Measurements from ENCODE around the gene HNRNPAB.
A peak's percentile ranks its signal among the peaks of the same experiment; 100 is the strongest.
"Not testable (repeated sequence)": the region's sequence is repeated elsewhere in the genome, so short reads cannot be mapped to it uniquely, and the experiment has no call there.

Gene HNRNPAB

DNA sequence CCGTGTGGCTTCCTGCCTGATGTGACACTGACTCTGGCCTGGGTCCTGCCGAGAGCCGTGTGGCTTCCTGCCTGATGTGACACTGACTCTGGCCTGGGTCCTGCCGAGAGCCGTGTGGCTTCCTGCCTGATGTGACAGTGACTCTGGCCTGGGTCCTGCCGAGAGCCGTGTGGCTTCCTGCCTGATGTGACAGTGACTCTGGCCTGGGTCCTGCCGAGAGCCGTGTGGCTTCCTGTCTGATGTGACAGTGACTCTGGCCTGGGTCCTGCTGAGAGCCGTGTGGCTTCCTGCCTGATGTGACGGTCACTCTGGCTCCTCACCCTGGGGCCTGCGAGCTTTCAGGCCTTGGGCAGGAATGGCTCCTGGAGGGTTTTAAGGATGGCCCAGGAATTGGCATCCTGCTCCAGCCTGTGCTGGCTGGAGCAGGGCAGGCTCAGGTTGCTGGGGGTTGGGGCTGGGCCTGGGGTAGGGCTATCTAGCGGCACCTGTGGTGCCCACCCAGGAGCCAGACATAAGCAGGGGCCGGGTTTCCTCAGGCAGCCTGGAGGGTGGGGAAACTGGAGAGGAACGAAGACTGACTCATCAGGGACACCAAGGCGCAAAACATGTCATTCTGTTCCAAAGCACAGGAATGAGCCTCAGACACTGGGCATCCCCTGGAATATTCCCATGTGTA, 35.4 kb downstream of the HNRNPAB start:
- H3K4me1 Mint-ChIP-seq, result peaks cover 74% of the 10 kb centered on the region
- H3K9me3 Mint-ChIP-seq, H3K27me3 Mint-ChIP-seq: not testable (repeated sequence)
- ATAC-seq (peak; percentile 11), DNase-seq (peak; percentile 40 to 66)
- H3K27ac Mint-ChIP-seq, result peak overlapping the region; percentile 96 to 99
- H3K4me3 Mint-ChIP-seq, result peak overlapping the region; percentile 86 to 92

DNA sequence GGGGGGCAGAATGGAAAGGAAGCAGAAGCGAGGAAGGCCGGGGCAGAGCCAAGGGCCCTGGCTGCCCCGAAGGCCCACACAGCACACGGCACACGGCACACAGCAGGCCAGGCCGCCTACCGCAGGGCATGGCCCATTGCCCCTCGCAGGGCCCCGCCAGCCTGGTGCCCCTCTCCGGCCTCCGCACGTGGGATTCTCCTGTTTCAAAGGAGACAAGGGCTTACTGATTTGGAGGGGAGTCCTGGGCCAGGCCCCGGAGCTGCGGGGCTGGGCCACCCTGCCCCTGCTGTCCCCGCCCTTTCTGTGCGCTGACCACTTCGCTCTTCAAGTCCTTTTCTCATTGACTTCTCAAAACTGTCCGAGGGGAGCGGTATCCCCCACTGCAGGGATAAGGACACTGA, 36.0 kb downstream of the HNRNPAB start:
- Mint-ChIP-seq H3K4me1 (peaks cover 69% of the 10 kb centered on the region), H3K27me3 (no peaks in the 10 kb centered on the region), H3K4me3 (peak overlapping the region; percentile 86 to 92), H3K27ac (peak overlapping the region; percentile 96 to 99), H3K9me3 (no peaks in the 10 kb centered on the region)
- DNase-seq (peak in 1 of 2 donors; percentile 30), ATAC-seq (no peak)

DNA sequence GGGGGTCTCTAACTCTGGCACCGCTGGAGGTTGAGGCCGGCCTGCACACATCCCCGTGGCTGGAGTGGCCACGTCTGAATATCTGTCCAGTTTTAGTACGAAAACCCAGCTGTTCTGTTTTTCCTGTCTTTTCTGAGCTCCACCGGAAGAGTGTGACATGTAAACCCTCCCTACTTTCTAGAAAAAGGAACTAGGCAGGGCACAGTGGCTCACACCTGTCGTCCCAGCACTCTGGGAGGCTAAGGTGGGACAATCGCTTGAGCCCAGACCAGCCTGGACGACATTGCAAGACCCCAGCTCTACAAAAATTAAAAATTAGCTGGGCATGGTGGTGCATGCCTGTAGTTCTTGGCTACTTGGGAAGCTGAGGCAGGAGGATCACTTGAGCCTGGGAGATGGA, 36.4 kb downstream of the HNRNPAB start:
- peaks cover 66% of the 10 kb centered on the region for H3K4me1 Mint-ChIP-seq

DNA sequence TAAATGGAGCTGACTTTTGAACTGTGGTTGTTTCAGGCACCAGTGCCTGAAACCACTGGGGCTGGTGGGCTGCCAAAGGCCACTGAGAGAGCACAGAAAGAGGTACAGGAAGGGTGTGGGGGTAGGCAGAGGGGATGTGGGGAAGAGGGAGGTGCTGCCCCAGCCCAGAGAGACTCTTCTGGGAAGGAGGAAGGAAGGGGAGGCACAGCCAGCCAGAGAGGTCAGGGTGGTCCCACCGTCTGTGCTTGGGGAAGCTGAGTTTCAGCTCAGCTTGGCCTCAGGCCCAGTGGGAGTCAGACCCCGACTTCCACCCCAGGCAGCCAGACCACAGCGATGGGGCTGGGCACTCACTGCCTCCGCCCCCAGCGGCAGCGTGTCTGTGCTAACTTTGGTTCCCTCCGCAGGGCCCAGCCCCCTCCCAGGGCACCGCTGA, 36.9 kb downstream of the HNRNPAB start:
- peak overlapping the region; percentile 86 to 89 for H3K4me3 Mint-ChIP-seq
- peaks cover 62% of the 10 kb centered on the region for H3K4me1 Mint-ChIP-seq
- H3K9me3 Mint-ChIP-seq, result no peaks in the 10 kb centered on the region
- peak overlapping the region; percentile 95 to 96 for H3K27ac Mint-ChIP-seq
- ATAC-seq (peak; percentile 65), DNase-seq (peak; percentile 40 to 69)
- H3K27me3 Mint-ChIP-seq, result no peaks in the 10 kb centered on the region

More for the DNA sequence above, 36.4 kb downstream of the HNRNPAB start:
- DNase-seq (no peak), ATAC-seq (peak; percentile 8)
- H3K9me3 Mint-ChIP-seq, result no peaks in the 10 kb centered on the region
- H3K27me3 Mint-ChIP-seq, result no peaks in the 10 kb centered on the region
- H3K4me3 Mint-ChIP-seq, result peak overlapping the region; percentile 86 to 89
- peak overlapping the region; percentile 95 to 96 for H3K27ac Mint-ChIP-seq

DNA sequence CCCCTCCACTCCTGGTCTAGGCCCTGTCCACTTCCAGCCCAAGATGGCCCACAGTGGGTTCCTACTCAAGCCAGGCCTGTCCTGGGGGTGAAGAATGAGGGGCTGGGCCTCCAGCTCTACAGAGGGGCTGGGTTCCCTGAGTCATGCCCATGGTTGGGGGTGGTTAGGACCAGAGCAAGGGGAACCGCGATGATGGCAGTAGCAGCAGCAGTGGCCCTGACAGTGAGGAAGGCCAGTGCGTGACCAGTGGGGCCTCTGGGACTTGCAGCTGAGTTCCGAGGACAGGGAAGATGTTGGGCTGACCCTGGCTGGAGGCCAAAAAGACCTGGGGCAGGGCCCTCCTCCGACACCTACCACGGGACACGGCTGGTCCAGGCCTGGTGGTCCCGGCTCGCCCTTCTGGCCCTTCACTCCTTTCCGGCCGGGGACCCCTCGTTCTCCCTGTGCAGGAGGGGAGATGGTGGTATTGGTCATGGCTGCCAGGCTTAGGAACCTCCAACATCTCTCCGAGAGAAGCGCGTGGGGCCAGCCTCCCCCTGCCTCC, 37.4 kb downstream of the HNRNPAB start:
- Mint-ChIP-seq H3K27me3 (no peaks in the 10 kb centered on the region), H3K27ac (peak overlapping the region in 1 of 2 donors; percentile 95), H3K9me3 (no peaks in the 10 kb centered on the region), H3K4me1 (peaks cover 60% of the 10 kb centered on the region), H3K4me3 (peak overlapping the region; percentile 86 to 89)
- ATAC-seq, result peak; percentile 15
- DNase-seq, result peak in 1 of 2 donors; percentile 32

DNA sequence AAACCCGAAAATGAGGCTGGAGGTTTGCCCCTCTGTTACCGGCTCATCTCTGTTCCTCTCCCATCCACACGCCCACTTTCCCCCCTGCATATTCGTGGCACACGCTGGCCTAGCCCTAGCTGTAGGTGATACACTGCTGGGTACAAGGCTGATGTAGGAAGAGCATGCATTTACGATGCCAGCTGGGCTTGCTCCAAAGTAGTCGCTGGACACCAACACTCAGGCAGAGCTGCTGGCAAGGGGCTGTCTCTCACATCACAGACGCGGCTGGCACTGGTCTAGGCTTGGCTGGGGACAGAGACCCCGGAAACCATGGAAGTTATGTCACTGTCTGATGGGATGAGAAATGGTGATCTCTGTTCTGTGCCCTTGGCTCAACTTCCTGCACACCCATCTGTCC, 38.1 kb downstream of the HNRNPAB start:
- ATAC-seq (no peak), DNase-seq (no peak)
- Mint-ChIP-seq H3K27ac (peak overlapping the region in 1 of 2 donors; percentile 26), H3K27me3 (no peaks in the 10 kb centered on the region), H3K4me1 (peaks cover 60% of the 10 kb centered on the region), H3K4me3 (peak overlapping the region; percentile 13 to 65), H3K9me3 (no peaks in the 10 kb centered on the region)

DNA sequence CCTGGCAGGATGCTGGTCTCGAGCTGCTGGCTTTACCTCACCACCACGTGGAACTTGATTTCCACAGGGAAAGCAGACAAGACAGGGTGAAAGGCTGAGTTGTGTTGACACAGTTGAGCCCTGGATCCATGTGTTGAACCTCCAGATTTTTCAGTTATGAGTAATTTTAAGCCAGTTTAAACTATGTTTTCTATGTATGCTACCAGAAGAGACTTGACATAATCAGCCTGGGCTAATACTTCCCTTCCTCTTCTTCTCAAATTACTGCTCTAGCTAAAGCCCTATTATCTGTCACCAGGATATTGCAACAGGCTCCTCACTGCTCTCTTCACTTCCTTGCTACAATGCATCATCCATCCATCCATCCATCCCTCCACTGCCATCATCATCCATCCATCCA, 40.2 kb downstream of the HNRNPAB start:
- Mint-ChIP-seq H3K4me1 (peaks cover 60% of the 10 kb centered on the region), H3K27ac (no peak overlapping the region), H3K4me3 (no peak overlapping the region), H3K27me3 (no peaks in the 10 kb centered on the region), H3K9me3 (no peaks in the 10 kb centered on the region)
- ATAC-seq (no peak), DNase-seq (no peak)

DNA sequence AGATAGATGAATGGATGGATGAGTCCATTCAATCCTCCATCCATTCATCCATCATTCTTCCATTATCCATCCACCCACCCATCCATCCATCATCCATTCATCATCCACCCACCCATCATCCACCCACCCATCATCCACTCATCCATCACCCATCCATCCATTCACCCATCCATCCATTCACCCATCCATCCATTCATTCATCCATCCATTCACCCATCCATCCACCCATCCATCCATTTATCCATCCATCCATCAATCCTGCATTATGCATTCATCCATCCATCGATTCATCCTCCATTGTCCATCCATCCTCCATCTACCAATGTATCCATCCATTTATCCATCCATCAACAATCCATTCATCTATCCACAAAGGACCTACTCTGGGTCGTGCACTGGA, 41.1 kb downstream of the HNRNPAB start:
- DNase-seq, result no peak
- Mint-ChIP-seq H3K27me3 (no peaks in the 10 kb centered on the region), H3K4me1 (peaks cover 60% of the 10 kb centered on the region), H3K27ac (no peak overlapping the region), H3K9me3 (no peaks in the 10 kb centered on the region), H3K4me3 (no peak overlapping the region)
- no peak for ATAC-seq

DNA sequence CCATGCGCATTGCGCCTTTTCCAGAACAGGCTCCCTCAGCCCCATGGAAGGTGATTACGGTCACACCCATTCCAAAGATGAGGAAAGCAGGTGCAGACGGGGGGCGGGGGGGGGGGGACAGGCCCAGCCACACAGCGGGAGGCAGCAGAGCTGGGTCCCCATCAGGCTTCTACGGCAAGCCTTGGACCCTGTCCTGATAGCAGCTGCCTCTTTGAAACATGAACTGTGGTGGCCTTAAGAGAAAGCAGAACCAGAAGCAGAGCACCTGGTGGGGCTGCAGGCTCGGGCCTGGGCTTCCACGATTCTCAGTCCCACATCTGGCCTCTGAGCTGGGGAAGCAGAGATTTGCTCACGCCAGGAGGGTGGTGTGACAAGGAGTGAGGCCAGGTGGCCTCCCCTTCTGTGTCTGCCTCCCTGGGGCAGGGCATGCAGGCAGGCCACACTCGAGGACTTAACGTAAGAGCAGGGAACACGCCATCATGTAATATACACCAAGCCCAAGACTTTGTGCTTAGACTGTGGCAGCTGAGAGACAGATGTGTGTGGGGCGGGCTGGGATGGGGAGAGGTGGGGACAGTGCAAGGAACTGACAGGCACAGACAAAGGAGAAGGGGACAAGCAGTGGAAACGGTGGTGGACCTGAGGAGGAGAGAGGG, 42.4 kb downstream of the HNRNPAB start:
- Mint-ChIP-seq H3K4me1 (peaks cover 47% of the 10 kb centered on the region), H3K9me3 (no peaks in the 10 kb centered on the region), H3K4me3 (no peak overlapping the region), H3K27ac (no peak overlapping the region), H3K27me3 (no peaks in the 10 kb centered on the region)
- no peak for DNase-seq
- no peak for ATAC-seq

DNA sequence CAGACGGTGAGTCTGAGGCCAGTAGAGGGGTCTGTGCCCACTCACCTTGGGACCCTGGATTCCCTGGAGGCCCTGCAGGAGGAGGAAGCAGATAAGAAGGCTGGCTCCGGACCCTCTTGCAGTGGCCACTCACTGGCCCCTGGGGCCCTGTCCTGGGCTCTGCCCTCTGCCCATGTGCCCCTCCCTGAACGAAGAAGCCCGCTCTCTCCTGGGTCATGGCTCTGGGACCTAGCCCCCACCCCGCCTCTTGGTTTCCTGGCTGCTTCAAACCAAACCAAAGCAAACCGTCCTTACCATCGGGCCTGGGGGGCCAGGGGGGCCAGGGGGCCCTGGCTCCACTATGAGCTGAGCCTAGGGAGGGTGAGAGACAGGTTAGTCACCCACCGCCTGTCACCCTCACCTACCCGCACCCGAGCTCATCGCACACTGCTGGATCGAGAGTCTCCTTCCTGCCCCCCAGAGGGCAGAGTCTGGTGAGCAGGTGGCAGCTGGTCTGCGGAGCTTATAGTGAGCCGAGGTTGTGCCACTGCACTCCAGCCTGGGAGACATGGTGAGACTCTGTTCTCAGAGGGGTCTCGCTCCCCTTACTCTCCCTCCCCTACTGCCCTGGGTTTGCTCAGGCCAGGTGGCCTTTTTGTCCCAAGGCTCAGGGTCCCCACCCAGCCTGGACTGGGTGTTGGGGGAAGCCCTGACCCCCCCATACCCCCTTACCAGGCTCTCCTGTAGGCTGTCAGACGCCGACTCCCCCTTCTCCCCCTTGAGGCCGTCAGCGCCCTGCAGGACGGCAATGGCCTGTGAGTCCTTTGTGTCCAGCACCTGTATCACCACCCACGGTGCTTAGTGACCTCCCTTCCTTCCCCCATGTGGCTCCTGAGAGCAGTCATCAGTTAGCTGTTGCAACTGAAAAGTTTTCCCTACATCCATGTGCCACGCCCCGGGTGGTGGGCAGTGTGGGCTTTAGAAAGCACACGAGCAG, 43.4 kb downstream of the HNRNPAB start:
- H3K4me1 Mint-ChIP-seq, result peaks cover 49% of the 10 kb centered on the region
- H3K9me3 Mint-ChIP-seq, result no peaks in the 10 kb centered on the region
- H3K4me3 Mint-ChIP-seq, result no peak overlapping the region
- H3K27ac Mint-ChIP-seq, result peak overlapping the region in 1 of 2 donors; percentile 42
- ATAC-seq, result peak; percentile 74
- peak; percentile 48 to 67 for DNase-seq
- H3K27me3 Mint-ChIP-seq, result no peaks in the 10 kb centered on the region

DNA sequence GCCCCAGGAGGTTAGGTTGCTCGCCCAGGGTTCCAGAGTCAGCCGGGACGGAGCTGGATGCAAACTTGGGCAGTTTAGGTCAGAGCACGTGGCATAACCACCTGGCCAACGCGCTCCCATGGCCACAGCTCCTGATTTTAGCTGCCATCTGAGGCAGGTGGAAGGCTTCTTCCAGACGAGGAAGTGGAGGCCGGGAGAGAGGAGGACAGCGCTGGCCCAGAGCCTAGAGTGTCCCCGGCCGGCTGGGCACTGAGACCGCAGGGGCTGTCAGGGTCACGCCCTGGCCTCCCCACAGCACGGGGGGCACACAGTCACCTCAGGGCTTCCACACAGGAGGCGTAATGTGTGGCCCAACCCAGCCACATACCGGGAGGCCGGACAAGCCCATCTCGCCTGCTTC, 44.4 kb downstream of the HNRNPAB start:
- H3K27me3 Mint-ChIP-seq, result no peaks in the 10 kb centered on the region
- H3K27ac Mint-ChIP-seq, result peak overlapping the region in 1 of 2 donors; percentile 51
- ATAC-seq, result no peak
- DNase-seq, result no peak
- no peaks in the 10 kb centered on the region for H3K9me3 Mint-ChIP-seq
- peak overlapping the region; percentile 40 to 68 for H3K4me3 Mint-ChIP-seq
- H3K4me1 Mint-ChIP-seq, result peaks cover 49% of the 10 kb centered on the region

DNA sequence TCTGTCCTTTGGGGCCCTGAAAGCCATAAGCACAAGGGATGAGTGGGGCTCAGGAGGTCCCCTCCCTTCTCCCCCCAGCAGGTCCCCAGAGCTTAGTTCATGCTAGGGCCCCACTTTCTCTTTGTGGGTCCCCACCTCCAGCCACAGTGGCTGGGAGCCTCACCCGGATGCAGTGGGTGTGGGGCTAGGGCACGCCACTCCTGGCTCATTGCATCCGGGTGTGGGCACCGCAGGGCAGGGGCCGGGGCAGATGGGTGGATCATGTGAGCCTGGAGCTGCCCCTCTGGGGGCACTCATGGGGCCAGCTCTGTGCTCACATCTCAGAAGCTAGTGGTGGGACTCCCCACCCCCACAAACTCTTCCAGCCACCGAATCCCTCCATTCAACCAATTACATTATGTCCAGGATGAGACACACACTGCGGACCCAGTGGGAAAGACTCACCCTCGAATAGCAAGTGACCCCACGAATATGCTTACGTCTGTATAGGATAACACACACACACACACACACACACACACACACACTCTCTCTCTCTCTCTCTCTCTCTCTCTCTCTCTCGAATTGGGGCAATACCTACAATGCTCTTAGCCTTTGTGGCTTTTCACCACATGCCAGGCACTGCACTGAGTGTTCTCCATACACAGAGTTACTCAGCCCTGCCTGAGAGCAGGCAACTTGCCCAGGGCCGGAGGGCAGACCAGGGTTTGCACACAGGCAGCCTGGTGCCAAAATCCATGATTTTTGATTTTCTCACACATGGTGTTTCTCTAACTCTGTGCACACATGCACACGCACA, 45.1 kb downstream of the HNRNPAB start:
- H3K4me1 Mint-ChIP-seq, result peaks cover 49% of the 10 kb centered on the region
- peak overlapping the region; percentile 50 to 68 for H3K4me3 Mint-ChIP-seq
- H3K9me3 Mint-ChIP-seq, result no peaks in the 10 kb centered on the region
- DNase-seq (peak; percentile 45 to 75), ATAC-seq (peak; percentile 88)
- H3K27me3 Mint-ChIP-seq, result no peaks in the 10 kb centered on the region
- H3K27ac Mint-ChIP-seq, result peak overlapping the region; percentile 66 to 84

DNA sequence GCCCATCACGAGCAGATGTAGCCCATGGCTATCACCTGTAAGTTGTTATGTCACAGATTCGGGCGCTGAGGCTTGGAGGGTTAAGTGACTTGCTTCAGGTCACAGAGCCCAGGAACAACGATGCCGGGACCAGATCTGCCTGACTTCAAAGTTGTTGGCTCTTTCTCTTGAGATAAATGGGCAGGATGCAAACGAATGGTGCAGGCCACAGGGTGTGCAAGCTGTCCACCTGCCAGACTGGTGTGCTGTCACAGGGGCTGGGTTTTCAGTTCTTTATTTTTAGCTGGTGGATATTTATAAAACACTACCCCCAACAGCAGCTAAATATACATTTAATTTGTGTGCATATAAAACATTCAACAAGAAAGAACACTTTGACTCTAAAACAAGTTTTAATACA, 45.9 kb downstream of the HNRNPAB start:
- Mint-ChIP-seq H3K4me3 (no peak overlapping the region), H3K4me1 (peaks cover 49% of the 10 kb centered on the region), H3K9me3 (no peaks in the 10 kb centered on the region), H3K27me3 (no peaks in the 10 kb centered on the region), H3K27ac (no peak overlapping the region)
- DNase-seq, result no peak
- ATAC-seq, result no peak

DNA sequence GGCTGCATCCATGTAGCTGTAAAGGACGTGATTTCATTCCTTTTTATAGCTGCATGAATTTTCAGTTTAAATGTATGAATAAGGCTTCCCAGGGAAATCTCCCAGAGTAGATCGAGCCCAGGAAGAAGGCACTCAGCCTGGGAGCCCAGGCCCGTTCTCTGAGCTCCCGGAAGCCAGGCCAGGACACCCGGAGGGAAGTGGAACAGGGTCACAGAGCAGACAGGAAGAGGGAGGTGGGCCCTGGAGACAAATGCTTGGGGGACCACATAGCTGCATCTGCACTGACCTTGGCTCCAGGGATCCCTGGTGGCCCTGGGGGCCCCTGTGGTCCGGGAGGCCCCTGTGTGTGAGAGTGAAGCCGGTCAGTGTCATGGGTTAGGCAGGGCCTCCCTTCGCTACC, 47.9 kb downstream of the HNRNPAB start:
- no peaks in the 10 kb centered on the region for H3K27me3 Mint-ChIP-seq
- H3K4me3 Mint-ChIP-seq, result no peak overlapping the region
- H3K27ac Mint-ChIP-seq, result no peak overlapping the region
- ATAC-seq (no peak), DNase-seq (no peak)
- no peaks in the 10 kb centered on the region for H3K9me3 Mint-ChIP-seq
- H3K4me1 Mint-ChIP-seq, result peaks cover 45% of the 10 kb centered on the region

All from stimulated activated naive CD8-positive, alpha-beta T cell treated with anti-CD3 and anti-CD28 coated beads, Interleukin-15, amount 100 ng/mL, for 72 hours (primary cell).